Ishikawa (cell line): ENCODE data around the gene CTSD.
A peak's percentile ranks its signal among the peaks of the same experiment; 100 is the strongest.

Source experiments
- CEBPB ChIP-seq: IDR thresholded peaks from 2 replicates; pipeline ENCODE4 v1.6.1; 2012
- CREB1 ChIP-seq: IDR thresholded peaks from 2 replicates; pipeline ENCODE4 v1.6.1; 2012; ENCODE audit warnings: low read depth
- EGR1 ChIP-seq: IDR thresholded peaks from 2 replicates; pipeline ENCODE4 v1.6.1; 2012
- EP300 ChIP-seq: IDR thresholded peaks from 2 replicates; pipeline ENCODE4 v1.6.1; 2012; ENCODE audit warnings: borderline replicate concordance
- FOXM1 ChIP-seq: IDR thresholded peaks from 2 replicates; pipeline ENCODE4 v1.6.1; 2012; ENCODE audit warnings: low read depth, borderline replicate concordance
- NFIC ChIP-seq: IDR thresholded peaks from 2 replicates; pipeline ENCODE4 v1.6.1; 2012
- RAD21 ChIP-seq: IDR thresholded peaks from 2 replicates; pipeline ENCODE4 v1.6.1; 2012; ENCODE audit warnings: low read depth
- TAF1 ChIP-seq: IDR thresholded peaks from 2 replicates; pipeline ENCODE4 v1.6.1; 2012; ENCODE audit warnings: low read depth, mild to moderate bottlenecking
- TCF12 ChIP-seq: IDR thresholded peaks from 2 replicates; pipeline ENCODE4 v1.6.1; 2012; ENCODE audit warnings: low read depth
- TEAD4 ChIP-seq: IDR thresholded peaks from 2 replicates; pipeline ENCODE4 v1.6.1; 2012
- YY1 ChIP-seq: IDR thresholded peaks from 2 replicates; pipeline ENCODE4 v1.6.1; 2012; ENCODE audit warnings: low read depth
- ZBTB7A ChIP-seq: IDR thresholded peaks from 2 replicates; pipeline ENCODE4 v1.6.1; 2012; ENCODE audit warnings: low read depth
- TF ChIP-seq, protein P1 (sequence below): IDR thresholded peaks from 2 replicates; pipeline ENCODE4 v1.6.1; 2012; ENCODE audit warnings: low read depth, mild to moderate bottlenecking
- TF ChIP-seq, protein P2 (sequence below): IDR thresholded peaks from 2 replicates; pipeline ENCODE4 v1.6.1; 2012
- TF ChIP-seq, protein P3 (sequence below): IDR thresholded peaks from 2 replicates; pipeline ENCODE4 v1.6.1; 2012

CTSD gene

DNA sequence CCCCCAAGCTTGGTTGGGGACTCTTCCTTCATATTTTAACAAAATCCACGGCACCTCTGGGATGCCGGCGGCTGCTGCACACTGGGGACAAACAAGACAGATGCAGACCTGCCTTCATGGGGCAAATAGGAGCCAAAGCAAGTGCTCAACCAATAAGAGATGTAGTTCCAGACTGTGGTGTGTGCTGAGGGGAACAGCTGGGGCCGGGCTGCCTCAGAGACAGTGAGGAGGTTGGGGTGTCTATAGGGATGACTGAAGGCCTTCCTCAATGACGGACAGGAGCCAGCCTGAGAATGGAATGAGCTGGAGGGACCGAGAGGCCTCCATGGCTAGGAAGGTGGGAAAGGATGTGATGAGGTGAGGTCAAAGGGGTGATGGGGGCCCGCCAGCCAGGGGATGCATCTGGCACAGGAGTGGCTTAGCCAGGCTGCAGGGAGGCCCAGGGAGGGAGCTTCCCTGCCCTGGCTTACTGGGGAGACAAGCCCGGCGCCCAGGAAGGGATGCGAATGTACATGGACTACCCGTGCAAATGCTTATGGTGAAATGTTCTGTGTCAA lies 10.3 kb upstream of the CTSD start:
- TF ChIP-seq TAF1 (no peak), YY1 (no peak), EP300 (no peak), TEAD4 (no peak), TCF12 (no peak), ZBTB7A (no peak), CEBPB (no peak), EGR1 (no peak), CREB1 (no peak), RAD21 (no peak), FOXM1 (no peak), NFIC (no peak)
- TF ChIP-seq, protein P1, sequence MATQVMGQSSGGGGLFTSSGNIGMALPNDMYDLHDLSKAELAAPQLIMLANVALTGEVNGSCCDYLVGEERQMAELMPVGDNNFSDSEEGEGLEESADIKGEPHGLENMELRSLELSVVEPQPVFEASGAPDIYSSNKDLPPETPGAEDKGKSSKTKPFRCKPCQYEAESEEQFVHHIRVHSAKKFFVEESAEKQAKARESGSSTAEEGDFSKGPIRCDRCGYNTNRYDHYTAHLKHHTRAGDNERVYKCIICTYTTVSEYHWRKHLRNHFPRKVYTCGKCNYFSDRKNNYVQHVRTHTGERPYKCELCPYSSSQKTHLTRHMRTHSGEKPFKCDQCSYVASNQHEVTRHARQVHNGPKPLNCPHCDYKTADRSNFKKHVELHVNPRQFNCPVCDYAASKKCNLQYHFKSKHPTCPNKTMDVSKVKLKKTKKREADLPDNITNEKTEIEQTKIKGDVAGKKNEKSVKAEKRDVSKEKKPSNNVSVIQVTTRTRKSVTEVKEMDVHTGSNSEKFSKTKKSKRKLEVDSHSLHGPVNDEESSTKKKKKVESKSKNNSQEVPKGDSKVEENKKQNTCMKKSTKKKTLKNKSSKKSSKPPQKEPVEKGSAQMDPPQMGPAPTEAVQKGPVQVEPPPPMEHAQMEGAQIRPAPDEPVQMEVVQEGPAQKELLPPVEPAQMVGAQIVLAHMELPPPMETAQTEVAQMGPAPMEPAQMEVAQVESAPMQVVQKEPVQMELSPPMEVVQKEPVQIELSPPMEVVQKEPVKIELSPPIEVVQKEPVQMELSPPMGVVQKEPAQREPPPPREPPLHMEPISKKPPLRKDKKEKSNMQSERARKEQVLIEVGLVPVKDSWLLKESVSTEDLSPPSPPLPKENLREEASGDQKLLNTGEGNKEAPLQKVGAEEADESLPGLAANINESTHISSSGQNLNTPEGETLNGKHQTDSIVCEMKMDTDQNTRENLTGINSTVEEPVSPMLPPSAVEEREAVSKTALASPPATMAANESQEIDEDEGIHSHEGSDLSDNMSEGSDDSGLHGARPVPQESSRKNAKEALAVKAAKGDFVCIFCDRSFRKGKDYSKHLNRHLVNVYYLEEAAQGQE, result no peak
- TF ChIP-seq, protein P2, sequence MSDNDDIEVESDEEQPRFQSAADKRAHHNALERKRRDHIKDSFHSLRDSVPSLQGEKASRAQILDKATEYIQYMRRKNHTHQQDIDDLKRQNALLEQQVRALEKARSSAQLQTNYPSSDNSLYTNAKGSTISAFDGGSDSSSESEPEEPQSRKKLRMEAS, result no peak
- TF ChIP-seq, protein P3, sequence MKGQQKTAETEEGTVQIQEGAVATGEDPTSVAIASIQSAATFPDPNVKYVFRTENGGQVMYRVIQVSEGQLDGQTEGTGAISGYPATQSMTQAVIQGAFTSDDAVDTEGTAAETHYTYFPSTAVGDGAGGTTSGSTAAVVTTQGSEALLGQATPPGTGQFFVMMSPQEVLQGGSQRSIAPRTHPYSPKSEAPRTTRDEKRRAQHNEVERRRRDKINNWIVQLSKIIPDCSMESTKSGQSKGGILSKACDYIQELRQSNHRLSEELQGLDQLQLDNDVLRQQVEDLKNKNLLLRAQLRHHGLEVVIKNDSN, result no peak

DNA sequence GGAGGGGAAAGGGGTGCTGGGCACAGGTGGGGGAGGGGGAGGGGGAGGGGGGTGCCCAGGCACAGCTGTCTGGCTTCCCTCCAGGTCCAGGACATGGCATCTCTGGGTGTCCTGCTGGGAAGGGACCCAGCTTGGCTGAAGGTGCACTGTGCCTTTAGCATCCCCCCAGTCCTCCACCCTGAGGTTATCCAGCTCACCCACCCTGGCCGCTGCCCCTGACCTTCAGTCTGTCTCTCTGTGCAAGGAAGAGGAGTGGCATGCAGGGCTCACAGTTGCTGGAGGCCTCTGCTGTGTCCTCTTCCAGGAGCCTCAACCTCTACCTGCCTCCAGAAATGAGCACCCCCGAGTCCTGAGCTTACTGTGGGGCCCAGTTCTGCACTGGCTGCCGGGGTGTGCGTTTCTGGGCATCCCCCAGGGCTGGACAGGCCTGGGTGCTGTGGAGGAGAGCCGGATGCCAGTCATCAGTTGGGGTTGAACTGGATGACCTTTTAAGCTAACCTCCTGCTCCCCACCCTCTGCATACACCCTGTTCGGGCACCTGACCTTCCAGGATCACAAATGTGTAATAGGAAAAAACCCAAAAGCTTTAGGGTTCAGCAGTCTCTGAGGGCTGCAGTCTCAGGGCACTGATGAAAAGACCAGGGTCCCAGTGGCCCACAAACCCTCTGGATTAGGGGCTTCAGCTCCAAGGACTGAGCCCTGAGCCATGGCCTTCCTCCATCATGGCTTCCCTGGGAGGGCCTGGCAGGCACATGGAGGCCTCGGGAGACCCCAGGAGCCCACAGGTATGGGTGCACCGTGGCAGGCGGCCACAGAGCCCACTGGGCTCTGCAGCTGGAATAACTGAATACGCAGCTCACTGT lies 9.6 kb upstream of the CTSD start:
- TF ChIP-seq EGR1 (no peak), ZBTB7A (no peak), FOXM1 (no peak), CEBPB (no peak), TCF12 (no peak), YY1 (no peak), CREB1 (no peak)
- TF ChIP-seq, protein P1, result no peak
- TF ChIP-seq, protein P3, result no peak

DNA sequence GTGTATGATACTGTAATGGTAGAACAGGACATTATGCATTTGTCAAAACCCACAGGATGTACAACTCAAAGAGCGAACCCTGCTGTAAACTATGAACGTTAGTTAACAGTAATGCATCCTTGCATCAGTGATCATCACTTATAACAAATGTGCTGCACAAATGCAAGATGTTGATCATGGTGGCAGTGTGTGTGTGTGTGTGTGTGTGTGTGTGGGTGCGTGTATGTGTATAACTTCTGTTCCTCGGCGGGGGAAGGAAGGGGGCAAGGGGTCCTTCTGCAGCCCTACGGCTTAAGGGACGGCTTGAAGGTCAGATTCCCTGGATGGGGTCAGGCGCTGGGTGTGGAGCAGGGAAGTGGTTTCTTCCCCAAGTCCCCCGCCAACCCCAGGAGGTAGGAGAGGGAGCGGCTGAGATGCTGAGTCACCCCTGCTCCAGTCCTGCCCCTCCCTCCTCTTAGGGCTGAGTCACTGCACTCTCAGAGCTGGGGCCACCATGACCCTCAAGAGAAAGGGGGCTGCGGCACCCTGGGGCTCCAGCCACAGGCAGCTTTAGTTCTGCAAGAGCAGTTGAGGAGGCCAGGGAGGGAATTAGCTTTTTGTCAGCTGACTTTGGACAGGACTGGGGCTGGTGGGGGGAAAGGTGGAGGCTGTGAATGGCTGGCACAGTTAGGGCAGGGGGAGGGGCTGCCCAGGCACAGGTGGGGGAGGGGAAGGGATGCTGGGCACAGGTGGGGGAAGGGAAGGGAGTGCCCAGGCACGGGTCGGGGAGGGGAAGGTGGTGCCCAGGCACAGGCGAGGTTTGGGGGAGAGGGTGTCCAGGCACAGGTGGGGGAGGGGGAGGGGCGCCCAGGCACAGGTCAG lies 8.8 kb upstream of the CTSD start:
- TF ChIP-seq, protein P3, result 0 out of 2 replicates have a peak, but pooled peaks have one; percentile 5
- TF ChIP-seq FOXM1 (no peak), TAF1 (no peak), TEAD4 (no peak), YY1 (no peak), EP300 (peak; percentile 33; the same call in 1 of the 2 replicates), CREB1 (no peak), TCF12 (peak; percentile 32; the same call in 1 of the 2 replicates), EGR1 (no peak), RAD21 (no peak), ZBTB7A (peak; percentile 78; the same call in 1 of the 2 replicates), CEBPB (no peak), NFIC (no peak)
- TF ChIP-seq, protein P1, result no peak
- TF ChIP-seq, protein P2, result no peak
